Upper lobe of left lung (tissue), 4 donors: ENCODE measurements around the gene MAP2K6.

Experiments used
- CTCF ChIP-seq, 6 experiments: fragments of 450-650 bp in 4 of 6; fragments of 200-600 bp in 2 of 6; sonication (generic) in 2 of 6; IDR thresholded peaks; one replicate each; pipeline ENCODE4 v1.5.1; 2016 to 2019; ENCODE audit warnings: antibody characterized with exemption in 6 of 6
- EP300 ChIP-seq, 4 donors: sonication (generic); formaldehyde crosslinking; IDR thresholded peaks; one replicate each; pipeline ENCODE4 v1.5.1; 2017; ENCODE audit warnings: antibody characterized with exemption in 4 of 4, control low read depth in 2 of 4
- POLR2A ChIP-seq, 4 donors: fragments of 450-650 bp; IDR thresholded peaks; one replicate each; pipeline ENCODE4 v1.5.1; 2016 to 2017; ENCODE audit warnings: antibody characterized with exemption in 4 of 4, mild to moderate bottlenecking in 2 of 4
- POLR2AphosphoS5 ChIP-seq, 2 donors: sonication (generic); formaldehyde crosslinking; IDR thresholded peaks; one replicate each; pipeline ENCODE4 v1.5.1; 2017; ENCODE audit warnings: antibody characterized with exemption in 2 of 2

- TF ChIP-seq EP300 (IDR thresholded peaks at IDR 0.05): no peak
- TF ChIP-seq CTCF (IDR thresholded peaks at IDR 0.05): no peak
- TF ChIP-seq POLR2A (IDR thresholded peaks at IDR 0.05): no peak
- TF ChIP-seq POLR2AphosphoS5 (IDR thresholded peaks at IDR 0.05): no peak
Observed at GRCh38 chr17:69534235-69534621, 119.7 kb downstream of the MAP2K6 start.
